HG03469 (cell line): ENCODE measurements around the gene SPEG.

Experiments
- ATAC-seq: cut with Tn5 transposase; IDR thresholded peaks from one replicate; pipeline ENCODE4 v1.9.1; 2021; ENCODE audit warnings: mild to moderate bottlenecking, moderate library complexity, moderate number of reproducible peaks; ENCODE audit not compliant: unreplicated experiment

The SPEG gene

DNA sequence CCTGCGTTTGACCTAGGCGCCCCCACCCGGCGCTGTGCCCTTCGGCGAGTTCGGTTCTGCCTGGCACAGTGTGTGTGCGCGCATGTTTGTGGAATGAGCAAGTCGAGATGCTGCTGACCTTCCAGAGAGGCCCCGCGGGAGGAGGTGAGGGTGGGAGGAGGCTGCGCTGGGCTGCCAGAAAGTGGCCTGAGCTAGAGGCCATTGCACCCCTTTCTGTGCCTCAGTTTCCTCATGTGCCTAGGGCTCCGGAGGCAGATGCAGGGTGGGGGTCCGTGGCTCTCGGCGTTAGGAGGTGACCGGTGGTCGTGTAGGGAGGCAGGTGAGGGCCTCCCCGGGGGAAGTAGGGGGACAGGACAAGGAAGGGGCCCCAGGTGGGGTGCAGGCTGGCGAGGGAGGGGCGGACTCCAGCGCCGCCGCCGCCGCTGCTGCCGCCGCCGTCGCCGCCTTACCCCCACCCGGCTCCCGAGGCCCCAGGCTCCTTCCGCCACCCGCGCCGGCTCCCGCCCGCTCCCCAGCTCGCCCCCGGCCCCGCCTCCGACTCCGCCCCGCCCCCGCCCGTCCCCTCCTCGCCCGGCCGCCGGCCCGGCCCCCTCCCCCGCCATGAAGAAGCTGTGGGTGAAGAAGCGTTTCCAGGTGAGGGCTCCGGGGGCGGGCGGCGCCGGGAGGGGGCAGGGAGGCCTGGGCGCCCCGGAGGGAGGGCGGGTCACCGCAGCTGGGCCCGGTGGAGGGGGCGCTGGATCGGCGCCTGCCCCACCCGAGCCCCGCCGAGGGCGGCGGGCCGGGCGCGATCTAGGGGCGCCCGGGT lies 7.0 kb downstream of the SPEG start:
- no peak for ATAC-seq

DNA sequence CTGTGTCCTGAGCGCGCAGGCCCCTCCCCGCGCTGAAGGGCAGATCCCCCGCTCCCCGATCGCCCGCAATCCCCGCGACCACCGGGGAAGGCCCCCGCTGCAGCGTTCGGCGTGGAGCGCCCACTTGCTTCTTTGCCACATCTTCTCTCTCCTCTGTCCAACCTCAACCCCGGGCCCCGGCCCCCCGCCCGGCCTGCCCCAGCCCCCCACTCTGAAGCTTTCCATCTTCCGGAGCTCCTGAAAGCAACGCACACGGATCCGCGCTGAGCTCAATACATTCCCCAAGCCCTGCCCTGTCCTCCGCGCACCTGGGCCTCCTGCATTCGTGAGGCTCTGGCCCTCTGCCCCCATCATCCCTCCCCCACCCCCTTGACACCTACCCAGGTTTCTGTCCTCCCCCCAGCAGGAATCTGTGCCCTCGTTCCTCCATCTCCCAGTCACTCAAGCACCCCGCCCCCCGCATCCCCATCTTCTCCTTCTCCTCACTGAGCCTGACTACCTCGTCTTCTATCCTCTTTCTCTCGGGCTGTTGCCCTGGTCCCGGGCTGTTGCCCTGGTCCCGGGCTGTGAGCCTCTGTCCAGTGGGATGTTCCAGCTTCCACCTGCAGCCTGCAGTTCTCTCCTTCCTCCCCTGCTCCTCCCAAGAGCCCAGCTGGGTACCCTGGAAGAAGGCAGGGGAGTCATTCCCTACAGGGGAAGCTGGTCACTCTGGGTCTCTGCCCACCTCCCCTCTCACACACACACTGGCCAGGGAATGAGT lies 7.8 kb downstream of the SPEG start:
- ATAC-seq, result no peak

DNA sequence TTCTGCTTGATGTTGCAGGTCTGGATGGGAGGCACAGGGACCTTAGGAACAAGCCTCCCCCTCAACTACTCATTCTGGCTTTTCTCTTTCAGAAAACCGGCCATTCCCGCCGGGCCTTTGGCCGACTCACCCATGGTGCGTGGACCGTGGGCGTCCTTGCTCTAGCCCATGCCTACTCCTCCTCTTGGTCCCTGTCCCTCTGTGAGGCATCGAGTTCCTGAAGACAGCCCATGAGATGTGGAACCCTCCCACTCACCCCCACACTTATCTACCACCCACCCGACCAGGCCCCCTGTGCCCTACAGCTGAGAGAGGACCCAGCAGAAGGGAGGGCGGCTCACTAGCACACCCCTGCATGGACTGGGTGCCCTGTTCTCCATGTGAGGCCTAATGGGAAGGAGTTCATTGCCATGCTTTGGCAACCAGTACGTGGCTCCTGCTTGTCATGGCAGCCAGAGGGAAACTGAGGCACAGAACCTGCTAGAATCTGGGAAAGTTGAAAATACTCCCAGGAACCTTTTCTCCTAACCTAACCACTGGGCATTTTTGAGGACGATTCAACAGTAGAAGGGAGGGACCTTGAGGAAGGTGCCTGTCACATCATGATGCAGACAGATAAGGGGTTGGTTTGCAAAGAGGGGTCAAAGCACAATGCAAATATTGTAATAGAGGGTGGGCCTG lies 8.5 kb downstream of the SPEG start:
- ATAC-seq, result no peak

DNA sequence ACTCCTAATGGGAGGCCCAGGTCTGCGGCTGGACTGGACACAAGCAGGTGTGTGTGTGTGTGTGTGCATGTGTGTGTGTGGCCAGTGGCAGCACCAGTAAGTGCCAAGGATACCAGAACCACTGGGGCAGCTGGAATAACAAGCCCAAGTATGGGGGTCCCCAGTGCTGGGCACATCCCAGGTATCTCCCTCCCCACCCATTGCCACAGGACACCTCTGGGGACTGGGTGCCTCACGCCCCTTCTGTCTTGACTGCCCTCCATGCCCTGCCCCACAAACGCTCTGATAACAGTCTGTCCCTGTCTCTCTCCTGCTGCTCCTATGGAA lies 9.0 kb downstream of the SPEG start:
- ATAC-seq, result no peak

DNA sequence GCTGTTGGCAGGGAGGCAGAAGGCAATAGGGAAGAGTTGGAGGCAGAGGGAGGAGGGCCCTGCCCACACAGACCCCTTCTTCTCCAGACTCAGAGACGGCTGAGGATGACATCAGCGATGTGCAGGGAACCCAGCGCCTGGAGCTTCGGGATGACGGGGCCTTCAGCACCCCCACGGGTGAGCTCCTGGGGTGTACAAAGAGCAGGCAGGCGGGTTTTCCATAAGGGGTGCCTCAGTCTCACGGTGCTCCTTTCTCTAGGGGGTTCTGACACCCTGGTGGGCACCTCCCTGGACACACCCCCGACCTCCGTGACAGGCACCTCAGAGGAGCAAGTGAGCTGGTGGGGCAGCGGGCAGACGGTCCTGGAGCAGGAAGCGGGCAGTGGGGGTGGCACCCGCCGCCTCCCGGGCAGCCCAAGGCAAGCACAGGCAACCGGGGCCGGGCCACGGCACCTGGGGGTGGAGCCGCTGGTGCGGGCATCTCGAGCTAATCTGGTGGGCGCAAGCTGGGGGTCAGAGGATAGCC lies 10.0 kb downstream of the SPEG start:
- ATAC-seq, result no peak

DNA sequence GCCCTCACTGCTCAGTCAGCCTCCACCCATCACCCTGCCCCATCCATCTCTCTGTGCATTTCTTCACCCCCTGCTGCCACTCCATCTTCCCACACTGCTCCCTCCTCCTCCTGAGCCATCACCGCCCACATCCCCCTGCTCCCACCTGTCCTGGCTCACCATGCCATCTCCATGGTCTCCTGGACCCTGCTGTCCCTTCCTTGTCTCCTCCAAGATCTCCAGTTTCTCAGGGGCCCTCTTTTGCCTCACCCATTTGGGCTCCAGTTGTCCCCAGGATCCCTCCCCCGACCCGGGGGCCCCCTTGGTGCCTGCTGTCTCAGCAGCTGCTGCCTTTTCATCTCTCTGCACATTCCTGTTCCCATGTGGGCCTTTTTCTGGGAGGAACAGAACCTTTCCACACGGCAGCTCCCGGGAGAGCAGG lies 10.6 kb downstream of the SPEG start:
- no peak for ATAC-seq

DNA sequence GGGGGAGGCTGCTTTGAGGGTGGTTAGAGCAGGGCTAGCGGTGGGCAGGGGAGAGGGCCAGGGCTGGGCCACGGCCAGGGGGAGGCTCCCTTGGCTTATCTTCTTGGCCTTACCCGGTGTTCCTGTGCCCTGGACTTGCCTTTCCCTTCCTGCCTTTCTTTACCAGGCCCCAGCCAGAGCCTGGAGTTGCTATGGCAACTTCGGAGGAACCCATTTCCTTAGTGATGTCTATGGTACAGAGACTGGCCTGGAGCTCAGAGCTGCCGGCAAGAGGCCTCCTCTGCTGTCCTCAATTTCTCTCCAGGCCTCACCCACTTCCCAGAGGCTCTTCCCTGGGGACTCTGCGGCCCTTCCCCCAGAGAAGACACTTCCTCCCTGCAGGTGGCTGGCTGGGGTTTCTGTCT lies 11.5 kb downstream of the SPEG start:
- ATAC-seq, result no peak

DNA sequence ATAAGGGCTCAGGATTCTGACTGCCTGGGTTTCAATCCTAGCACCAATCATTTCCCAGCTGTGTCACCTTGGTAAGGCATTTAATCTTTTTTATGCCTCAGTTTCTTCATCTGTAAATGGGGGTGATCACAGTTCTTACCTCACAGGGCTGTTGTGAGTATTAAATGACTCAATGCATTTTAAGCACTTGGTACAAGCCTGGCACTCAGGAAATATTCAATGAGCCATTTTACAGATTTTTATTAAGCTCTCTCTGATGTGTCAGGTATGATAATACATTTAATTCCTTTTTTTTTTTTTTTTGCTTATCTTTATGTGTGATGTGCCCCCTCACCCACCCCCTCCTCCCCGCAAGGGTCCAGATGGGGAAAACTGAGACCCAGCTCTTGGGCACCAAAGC lies 12.0 kb downstream of the SPEG start:
- no peak for ATAC-seq

DNA sequence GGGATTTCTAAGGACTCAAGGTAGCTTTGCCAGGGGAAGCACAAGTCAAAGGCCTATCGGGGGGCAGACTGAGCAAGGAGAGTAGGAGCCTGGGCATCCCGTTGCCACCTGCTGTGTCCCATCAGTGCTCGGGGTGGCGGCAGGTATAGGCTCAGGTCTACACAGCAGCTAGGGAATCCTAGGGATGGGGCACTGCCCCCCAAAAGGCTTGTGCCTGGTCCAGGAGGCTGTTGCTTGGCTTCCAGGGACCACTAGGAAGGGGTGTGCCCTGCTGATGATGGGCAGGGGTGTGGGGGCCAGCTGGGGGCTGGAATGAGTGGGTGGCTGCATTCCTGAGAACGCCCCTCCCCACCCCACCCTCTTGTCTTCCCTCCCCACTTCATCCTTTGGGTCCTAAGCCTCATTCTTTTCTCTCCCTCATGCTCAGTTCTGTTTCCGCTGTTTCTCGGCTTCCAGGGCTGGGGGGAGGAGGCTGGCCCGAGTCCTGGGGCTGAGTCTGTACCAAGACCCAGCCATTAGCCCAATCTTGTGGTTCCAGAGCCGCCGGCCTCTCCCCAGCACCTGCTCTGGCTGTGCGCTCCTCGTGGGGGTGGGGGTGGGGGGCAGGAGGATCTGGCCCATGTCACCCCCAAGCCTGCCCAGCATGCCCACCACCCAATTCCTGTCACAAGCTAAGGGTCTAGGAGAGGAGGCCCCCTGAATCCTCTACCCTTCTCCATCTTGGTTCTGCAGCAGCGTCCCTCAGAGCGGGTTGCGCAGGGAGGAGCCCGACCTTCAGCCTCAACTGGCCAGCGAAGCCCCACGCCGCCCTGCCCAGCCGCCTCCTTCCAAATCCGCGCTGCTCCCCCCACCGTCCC lies 12.8 kb downstream of the SPEG start:
- no peak for ATAC-seq

DNA sequence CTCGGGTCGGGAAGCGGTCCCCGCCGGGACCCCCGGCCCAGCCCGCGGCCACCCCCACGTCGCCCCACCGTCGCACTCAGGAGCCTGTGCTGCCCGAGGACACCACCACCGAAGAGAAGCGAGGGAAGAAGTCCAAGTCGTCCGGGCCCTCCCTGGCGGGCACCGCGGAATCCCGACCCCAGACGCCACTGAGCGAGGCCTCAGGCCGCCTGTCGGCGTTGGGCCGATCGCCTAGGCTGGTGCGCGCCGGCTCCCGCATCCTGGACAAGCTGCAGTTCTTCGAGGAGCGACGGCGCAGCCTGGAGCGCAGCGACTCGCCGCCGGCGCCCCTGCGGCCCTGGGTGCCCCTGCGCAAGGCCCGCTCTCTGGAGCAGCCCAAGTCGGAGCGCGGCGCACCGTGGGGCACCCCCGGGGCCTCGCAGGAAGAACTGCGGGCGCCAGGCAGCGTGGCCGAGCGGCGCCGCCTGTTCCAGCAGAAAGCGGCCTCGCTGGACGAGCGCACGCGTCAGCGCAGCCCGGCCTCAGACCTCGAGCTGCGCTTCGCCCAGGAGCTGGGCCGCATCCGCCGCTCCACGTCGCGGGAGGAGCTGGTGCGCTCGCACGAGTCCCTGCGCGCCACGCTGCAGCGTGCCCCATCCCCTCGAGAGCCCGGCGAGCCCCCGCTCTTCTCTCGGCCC lies 13.6 kb downstream of the SPEG start:
- ATAC-seq, result no peak

DNA sequence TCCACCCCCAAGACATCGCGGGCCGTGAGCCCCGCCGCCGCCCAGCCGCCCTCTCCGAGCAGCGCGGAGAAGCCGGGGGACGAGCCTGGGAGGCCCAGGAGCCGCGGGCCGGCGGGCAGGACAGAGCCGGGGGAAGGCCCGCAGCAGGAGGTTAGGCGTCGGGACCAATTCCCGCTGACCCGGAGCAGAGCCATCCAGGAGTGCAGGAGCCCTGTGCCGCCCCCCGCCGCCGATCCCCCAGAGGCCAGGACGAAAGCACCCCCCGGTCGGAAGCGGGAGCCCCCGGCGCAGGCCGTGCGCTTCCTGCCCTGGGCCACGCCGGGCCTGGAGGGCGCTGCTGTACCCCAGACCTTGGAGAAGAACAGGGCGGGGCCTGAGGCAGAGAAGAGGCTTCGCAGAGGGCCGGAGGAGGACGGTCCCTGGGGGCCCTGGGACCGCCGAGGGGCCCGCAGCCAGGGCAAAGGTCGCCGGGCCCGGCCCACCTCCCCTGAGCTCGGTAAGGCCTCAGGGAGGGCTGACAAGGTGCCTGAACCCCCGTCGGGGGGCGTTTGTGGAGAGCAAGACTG lies 14.2 kb downstream of the SPEG start:
- ATAC-seq, result no peak

DNA sequence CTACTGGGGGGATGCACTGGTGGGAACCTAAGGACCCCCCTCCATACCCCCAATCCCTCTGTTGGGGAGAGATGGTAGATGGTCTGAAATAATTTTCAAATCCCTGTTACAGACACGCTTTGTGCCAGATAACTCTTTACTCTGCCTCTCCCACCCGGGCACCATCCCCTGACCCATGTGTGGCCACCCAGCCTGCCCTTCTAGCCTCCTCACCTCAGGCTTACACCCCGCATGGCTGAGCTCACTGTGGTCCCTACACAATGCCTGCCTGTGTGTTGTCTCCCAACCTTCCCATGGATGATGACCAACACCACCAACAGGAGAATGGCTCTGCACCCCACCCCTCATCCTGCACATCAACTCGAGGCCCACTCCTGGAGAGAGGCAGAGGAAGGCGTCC lies 15.0 kb downstream of the SPEG start:
- ATAC-seq, result no peak

DNA sequence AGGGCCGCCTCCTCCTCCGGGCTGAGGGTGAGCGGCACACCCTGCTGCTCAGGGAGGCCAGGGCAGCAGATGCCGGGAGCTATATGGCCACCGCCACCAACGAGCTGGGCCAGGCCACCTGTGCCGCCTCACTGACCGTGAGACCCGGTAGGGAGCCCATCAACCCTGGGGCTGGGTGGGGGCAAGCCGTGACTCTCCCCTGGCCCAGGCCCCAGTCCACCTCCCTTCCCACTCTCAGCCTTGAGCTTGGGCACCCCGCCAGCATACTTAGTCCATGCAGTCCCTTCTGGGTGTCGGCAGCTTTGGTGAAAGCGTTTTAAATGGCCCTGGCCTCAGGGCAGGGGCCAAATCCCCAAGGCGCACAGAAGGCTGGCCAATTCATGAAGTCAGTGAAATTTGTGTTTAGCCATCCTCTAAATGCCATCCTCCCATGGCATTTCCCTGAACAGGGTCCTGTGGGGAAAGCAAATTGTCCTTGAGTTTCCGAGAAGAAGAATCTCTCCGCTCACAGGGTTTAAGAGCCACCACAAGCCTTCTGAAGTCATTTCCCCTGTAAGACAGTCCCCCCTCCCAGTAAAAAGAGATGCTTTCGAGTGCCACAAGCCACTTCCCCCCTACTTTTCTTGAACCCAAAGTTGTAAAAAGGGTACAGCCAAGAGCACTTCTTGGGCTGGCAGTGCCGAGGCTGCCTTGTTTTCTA lies 17.2 kb downstream of the SPEG start:
- no peak for ATAC-seq

DNA sequence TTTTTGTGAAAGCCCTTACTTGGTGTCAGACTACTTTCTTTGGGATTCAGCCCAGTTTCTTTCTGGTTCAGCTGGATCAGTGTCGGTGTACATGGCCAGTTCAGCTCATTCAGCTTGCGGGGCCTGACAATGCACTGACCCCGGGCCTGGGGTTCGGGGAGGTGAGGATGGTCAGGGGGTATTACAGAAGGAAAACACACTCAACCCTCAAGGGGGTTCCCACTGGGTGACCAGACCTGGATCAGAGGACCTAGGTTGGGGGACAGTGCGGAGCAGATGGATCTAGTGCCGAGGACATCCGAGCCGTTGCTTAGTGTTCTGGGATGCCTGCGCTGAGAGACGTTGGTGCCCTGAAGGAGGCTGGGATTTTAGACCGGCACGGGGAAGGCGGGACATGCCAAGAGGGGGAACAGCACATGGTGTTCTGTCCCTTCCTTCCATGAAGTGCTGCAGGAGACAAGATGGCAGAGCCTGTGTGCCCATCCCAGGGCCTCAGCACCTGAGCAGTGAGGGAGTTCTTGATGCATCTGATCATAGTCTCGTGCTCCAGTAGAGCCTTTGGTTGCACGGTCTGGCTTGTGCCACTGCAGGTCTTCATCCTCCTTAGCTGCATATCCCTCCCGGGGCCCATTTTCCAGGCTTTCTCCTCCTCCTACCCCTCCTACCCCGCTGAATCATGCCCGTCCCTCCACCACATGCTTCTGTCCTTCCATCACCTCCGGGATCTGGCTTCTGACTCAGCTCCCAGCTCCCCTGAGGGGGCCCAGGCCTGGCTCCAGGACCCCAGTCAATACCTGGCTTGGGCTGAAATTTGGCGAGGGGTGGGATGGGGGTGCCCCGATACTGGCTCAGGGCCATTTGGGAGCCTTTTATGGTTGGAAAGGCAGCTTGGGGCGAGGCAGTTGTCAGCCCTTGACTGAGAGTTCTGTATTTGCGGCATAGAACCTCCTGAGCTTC lies 18.0 kb downstream of the SPEG start:
- no peak for ATAC-seq

DNA sequence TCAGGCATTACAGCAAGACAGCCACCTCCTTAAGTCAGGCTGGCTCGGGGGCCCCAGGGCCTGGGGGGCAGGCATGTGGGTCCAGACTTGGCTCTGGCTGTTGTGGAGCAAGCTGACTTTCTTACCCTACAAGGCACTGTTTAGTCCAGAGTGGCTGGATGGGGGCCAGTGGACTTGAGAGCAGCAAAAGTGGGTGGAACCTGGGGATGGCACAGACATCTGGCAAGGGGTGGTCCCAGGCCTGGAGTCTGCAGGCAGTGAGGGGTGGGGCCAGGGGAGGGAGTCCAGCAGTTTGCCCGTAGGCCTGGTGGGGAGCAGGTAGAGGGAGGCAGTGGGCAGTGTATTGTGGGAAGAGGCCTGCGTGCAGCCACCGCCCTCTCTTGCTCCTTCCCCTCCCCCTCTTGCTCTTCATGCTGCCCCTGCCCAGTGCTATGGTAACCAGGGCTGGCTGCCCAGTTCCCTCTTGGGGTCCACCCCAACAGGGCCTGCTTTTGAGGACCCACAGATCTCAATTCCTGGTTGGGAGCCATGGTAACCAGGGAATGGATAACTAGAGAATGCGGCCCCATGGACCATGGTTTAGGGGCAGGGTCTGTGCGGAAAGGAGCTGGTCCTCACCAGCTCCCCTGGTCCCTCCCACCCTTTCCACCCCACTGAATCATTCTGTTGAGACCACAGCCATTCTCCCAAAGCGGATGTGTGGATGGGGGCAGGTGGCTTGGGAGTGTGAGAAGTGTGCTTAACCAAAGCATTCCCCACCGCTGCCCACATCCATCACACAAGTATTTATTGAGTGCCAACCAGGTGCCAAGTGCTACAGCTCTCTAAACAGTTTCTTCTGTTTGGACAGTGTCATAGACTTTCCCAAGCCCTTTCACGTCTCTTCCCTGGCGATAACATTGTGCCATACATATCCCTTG lies 19.3 kb downstream of the SPEG start:
- no peak for ATAC-seq

DNA sequence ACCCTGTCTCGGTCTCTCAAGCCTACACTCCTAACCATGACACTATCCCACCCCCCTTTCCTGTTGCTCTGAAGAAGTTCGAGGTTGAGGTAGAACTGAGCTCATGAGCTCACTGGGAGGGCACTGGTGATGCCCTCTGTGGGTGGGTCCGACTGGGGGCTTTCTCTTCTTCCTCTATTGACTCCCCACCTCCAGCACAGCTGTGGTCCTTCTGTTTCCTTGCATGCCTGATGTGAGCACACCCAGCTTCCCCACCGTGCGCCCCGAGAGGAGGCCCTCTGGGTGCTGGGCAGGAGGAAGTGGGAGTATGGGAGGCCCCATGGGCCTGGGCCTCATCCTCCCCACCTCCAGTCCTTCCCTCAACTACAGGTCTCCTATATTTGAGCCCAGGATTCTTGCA lies 20.9 kb downstream of the SPEG start:
- ATAC-seq, result no peak

DNA sequence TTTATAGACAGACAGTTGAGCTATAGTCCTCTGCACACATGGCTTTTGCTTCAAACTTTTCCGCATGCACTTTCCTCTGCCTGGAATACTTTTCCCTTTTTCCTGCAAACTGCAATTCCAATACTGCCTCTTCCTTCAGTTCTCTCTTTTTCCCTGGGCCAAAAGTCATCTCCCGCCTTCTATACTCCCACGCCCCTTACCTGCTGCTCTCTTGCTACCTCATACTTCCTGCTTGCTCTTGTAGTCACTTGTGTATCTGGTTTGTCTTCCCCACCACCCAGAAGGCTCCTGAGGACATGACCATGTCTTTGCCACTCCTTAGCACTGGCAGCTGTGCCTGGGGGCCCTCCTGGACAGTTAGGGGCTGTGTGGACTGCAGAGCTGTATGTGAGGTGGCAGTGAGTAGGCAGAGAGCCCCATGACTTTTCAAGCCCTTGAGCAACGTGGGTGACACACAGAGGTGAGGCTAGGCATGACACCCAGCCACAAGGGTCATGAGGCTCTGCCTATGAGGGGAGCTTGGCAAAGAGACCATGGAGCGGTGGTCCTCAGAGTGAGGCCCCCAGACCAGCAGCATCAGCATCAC lies 23.2 kb downstream of the SPEG start:
- ATAC-seq, result no peak
